ENCODE data around the gene STX1A.

GRCh38 chr7:73669288-73669701 is 50.2 kb downstream of the STX1A start:
- TF ChIP-seq ZNF274 (IDR thresholded peaks at IDR 0.05; ENCODE audit: borderline replicate concordance, extremely low read depth, low read length) (no peak), POLR2AphosphoS5 (IDR thresholded peaks at IDR 0.05; ENCODE audit: low read depth, low read length) (no peak), TAF1 (IDR thresholded peaks at IDR 0.05; ENCODE audit: low read depth, low read length) (no peak)

Measured in H1 (cell line).